ENCODE data around the gene CD164. TPM values are rescaled to one million over a fixed set of nuclear protein-coding genes. Genes with fewer than 3 reads are reported as not detected.
A peak's percentile ranks its signal among the peaks of the same experiment; 100 is the strongest.

CD164 gene
- total and polyA plus RNA-seq, 2 of the 13 experiments (the other 11 are each of a cell fraction or from before 2014, with no cell fraction given) = 222 to 293 TPM

DNA sequence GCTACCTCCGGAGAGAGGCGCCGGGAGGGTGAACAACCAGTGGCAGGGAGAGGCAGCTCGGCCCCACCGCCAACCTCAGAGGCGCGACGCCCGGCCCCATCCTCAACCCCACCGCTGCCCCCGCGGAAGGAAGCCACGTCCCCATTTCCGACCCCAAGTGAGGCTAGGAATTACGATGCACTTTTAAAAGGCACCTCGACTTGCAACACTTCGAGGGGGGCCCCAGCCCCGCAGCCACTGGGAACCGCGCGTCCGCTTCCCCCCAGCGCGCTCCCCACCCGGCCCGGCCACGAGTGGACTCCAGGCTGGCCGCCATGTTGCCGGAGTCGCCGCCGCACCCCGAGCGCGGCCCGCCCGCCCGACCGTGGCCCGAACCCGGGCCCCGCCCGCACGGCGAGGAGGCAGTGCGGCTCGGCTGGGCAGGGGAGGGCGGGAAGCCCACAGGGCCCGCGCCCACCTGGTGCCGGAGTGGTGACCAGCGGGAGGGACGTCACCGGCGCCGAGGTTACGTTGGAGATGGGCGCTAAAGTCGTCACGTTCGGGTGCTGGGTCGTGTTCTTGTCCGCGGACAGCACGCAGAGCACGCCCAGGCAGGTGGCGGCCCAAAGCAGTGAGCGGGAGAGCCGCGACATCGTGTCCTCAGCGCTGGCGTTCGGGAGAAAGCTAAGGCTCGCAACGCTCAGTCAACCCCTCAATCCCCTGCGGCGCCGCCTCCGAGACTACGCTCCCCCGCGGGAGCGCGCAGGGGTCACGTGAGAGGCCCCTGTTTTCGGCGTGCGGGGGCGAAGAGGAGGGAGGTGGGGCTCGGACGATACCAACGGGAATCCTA is at the start of gene CD164 (continued):
- TF ChIP-seq, protein P1, sequence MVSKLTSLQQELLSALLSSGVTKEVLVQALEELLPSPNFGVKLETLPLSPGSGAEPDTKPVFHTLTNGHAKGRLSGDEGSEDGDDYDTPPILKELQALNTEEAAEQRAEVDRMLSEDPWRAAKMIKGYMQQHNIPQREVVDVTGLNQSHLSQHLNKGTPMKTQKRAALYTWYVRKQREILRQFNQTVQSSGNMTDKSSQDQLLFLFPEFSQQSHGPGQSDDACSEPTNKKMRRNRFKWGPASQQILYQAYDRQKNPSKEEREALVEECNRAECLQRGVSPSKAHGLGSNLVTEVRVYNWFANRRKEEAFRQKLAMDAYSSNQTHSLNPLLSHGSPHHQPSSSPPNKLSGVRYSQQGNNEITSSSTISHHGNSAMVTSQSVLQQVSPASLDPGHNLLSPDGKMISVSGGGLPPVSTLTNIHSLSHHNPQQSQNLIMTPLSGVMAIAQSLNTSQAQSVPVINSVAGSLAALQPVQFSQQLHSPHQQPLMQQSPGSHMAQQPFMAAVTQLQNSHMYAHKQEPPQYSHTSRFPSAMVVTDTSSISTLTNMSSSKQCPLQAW (CRISPR knock-in tag; IDR thresholded peaks at IDR 0.05) = peak; percentile 83; the same call in 1 of the 2 replicates
- TF ChIP-seq TRIM22 (IDR thresholded peaks at IDR 0.05) (no peak), XBP1 (CRISPR knock-in tag; IDR thresholded peaks at IDR 0.05) (no peak), AHDC1 (CRISPR knock-in tag; IDR thresholded peaks at IDR 0.05; ENCODE audit: borderline replicate concordance) (no peak), PAX8 (CRISPR knock-in tag; IDR thresholded peaks at IDR 0.05; ENCODE audit: borderline replicate concordance) (no peak), ZNF740 (CRISPR knock-in tag; IDR thresholded peaks at IDR 0.05) (0 out of 2 replicates have a peak, but pooled peaks have one; percentile 67), RERE (CRISPR knock-in tag; IDR thresholded peaks at IDR 0.05; ENCODE audit: low read depth) (no peak), HOXA7 (CRISPR knock-in tag; IDR thresholded peaks at IDR 0.05) (no peak), SIX4 (CRISPR knock-in tag; IDR thresholded peaks at IDR 0.05) (no peak), ZNF225 (CRISPR knock-in tag; IDR thresholded peaks at IDR 0.05) (no peak), ZBTB3 (CRISPR knock-in tag; IDR thresholded peaks at IDR 0.05; ENCODE audit: borderline replicate concordance, low read depth) (no peak), SMAD9 (CRISPR knock-in tag; IDR thresholded peaks at IDR 0.05) (no peak), MED8 (CRISPR knock-in tag; IDR thresholded peaks at IDR 0.05; ENCODE audit: insufficient replicate concordance) (no peak)

Data from HepG2 (cell line).